Mesenteric fat pad (tissue), 1 donor: ENCODE results near the gene ZKSCAN2. TPM values are rescaled to one million over a fixed set of nuclear protein-coding genes. Genes with fewer than 3 reads are reported as not detected.

Experiments
- DNase-seq: peaks from one replicate; pipeline ENCODE4 v3.0.0-alpha.2; 2020; ENCODE audit warnings: low spot score
- total RNA-seq: library from RNA; stranded (reverse); fragmentation: NEBNext Ultra II Directional; extraction: Animal tissue kit (Norgen Biotek cat#: 25700); gene quantifications from one replicate; pipeline ENCODE4 v1.2.1, GENCODE V29; 2021
- donor health status: DM: yes; HTN: yes; CAD: no.

The ZKSCAN2 gene
- total RNA-seq, 1 donor from 2014 or later: 4.2 TPM

GRCh38 chr16:25224731-25225319 lies 32.8 kb downstream of the ZKSCAN2 start:
- no peak for DNase-seq

- no peak for DNase-seq
Observed at GRCh38 chr16:25223964-25224363, 33.7 kb downstream of the ZKSCAN2 start.

GRCh38 chr16:25222959-25223358 lies 34.7 kb downstream of the ZKSCAN2 start:
- DNase-seq: no peak

DNA sequence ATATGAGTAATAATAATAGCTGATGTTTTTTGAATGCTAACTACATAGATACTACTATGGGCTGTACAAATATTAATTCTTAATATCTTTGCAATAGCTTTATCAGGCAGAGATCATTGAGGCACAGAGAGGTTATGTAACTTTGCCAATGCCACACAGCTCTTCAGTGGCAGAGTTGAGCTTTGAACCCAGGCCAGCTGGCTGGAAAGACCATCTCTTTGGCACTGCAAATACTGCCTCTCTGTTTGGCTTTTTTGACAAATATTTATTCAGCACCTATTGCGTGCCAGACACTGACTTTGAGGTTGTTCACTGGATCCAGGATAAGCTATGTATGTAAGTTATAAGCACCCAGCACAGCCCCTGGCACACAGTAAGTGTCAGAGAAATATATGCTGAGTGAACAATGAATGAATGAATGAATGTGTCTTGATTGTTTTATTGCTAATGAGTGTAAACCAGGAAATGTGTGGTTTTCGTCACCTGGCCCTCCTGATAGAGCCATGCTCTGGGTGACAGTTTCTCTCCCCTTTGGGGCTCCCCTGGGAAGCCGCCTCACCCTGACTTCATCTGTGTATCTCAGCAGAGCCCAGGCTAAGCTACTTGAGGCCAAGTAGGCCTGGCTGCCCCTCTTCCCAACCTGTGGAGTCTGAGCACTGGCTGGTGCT lies 38.4 kb downstream of the ZKSCAN2 start:
- DNase-seq: no peak

DNA sequence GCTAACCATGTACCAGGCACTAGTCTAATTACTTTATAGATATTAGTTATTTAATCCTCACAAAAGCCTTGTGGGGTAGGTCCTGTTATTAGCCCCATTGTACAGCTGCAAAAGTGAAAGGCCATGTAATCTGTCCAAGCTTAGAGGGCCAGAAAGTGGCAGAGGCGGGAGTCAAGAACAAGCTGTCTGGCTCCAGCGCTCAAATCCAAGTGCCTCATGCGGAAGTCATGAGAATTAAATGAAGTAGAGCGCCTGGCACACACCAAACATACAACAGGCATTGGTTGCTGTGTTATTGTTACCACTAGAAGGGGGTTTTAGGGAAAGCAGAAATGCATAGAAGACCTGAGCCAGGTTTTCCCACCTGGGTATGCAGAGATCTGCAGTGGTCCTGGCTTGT lies 39.7 kb downstream of the ZKSCAN2 start:
- DNase-seq: no peak

- DNase-seq: no peak
Observed at GRCh38 chr16:25217112-25217511, 40.5 kb downstream of the ZKSCAN2 start.

- no peak for DNase-seq
Observed at GRCh38 chr16:25213709-25214397, 43.8 kb downstream of the ZKSCAN2 start.

DNA sequence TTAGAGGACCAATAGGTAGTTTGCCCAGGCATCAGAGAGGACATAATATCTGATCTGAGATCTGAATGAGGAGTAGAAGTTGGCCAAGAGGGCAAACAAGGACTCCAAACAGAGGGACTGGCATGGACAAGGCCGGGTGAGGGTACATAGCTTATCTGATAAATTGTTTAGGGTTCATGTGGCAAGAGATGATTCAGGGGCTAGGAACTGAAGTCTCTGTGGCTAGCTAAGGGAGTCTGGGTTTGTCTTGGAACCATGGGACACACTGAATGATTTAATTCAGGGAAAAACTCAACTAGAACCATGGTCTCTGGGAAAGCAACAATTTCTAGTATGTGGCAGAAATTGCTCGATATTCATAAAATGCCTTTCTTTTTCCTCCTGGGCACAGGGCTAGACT lies 45.0 kb downstream of the ZKSCAN2 start:
- no peak for DNase-seq

DNA sequence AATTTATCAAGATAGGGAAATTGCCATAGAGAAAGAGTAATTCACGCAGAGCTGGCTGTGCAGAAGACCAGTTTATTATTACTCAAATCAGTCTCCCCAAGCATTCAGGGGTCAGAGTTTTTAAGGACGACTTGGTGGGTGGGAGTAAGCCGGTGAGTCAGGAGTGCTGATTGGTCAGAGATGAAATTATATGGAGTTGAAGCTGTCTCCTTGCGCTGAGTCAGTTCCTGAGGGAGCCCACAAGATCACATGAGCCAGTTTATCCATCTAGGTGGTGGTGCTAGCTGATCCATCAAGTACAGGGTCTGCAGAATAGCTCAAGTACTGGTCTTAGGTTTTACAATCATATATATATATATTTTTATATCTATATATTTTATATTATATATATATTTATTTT lies 46.9 kb downstream of the ZKSCAN2 start:
- no peak for DNase-seq

DNA sequence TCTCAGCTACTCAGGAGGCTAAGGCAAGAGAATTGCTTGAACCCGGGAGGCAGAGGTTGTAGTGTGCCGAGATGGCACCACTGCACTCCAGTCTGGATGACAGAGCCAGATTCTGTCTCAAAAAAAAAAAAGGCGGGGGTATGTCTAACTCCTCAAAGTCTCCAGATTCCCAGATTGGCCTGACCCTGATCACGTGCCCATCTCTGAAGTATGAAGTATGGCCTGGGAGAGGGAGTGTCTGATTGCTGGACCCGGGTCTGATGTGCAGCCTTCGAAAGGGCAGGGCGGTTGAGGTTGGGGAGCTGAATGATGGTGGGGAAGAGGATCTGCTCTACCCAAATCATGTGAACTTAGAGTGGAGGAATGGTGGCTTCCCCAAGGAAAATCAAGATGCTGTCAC lies 58.2 kb downstream of the ZKSCAN2 start:
- no peak for DNase-seq

GRCh38 chr16:25198021-25198420 lies 59.6 kb downstream of the ZKSCAN2 start:
- DNase-seq: no peak

- no peak for DNase-seq
Observed at GRCh38 chr16:25194273-25194878, 63.3 kb downstream of the ZKSCAN2 start.

GRCh38 chr16:25192096-25192495 lies 65.5 kb downstream of the ZKSCAN2 start:
- DNase-seq: no peak

- no peak for DNase-seq
Observed at GRCh38 chr16:25189305-25189704, 68.3 kb downstream of the ZKSCAN2 start.

DNA sequence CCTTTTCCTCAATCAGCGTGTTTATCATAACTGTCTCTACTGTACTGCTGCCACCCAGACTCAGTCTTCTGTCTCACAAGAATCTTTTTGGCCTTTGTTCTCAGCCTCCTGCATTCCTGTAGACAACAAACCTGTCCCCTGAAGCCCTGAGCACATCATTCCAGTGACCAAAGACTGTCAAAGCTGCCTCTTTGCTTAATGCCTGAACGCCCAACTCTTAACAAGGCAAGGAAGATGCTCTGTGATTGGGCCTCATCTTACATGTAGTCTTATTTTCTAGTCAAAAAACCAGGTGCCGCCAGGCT lies 70.2 kb downstream of the ZKSCAN2 start:
- DNase-seq: no peak

Other genes starting within 250 kb of the ZKSCAN2 start
- gene ARHGAP17, start 242.5 kb downstream of the ZKSCAN2 start, total RNA-seq: 96.0 TPM
- gene LCMT1, start 146.1 kb downstream of the ZKSCAN2 start, total RNA-seq: 27.7 TPM
- gene AQP8, start 40.9 kb downstream of the ZKSCAN2 start, total RNA-seq: not detected